GM12874 (cell line): ENCODE measurements around the gene MESD.

Experiments used
- TF ChIP-seq, protein P1 (sequence below): IDR thresholded peaks from 2 replicates; pipeline ENCODE4 v1.5.1; 2011; ENCODE audit warnings: low read depth, mild to moderate bottlenecking, control low read depth, low read length, moderate library complexity; ENCODE audit not compliant: insufficient read depth

Gene MESD

DNA sequence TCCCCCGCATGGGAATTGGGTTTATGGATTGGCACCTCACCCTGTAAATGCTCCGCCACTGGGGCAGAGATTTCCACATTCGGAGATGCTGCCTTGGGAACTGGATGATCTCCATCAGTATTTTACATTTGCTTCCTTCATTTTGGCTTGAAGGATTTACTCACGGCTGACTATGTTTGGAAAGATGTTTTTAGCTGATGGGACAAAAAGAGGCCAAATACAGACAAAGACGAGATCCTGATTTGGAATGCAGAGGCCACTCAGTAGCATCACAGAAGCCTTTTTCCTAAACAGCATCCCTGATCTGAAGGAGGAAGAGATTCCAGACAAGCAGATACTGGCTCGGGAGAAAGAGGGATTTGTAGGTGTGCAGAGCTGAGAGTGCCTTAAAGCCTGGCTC, 76.9 kb downstream of the MESD start:
- TF ChIP-seq, protein P1, sequence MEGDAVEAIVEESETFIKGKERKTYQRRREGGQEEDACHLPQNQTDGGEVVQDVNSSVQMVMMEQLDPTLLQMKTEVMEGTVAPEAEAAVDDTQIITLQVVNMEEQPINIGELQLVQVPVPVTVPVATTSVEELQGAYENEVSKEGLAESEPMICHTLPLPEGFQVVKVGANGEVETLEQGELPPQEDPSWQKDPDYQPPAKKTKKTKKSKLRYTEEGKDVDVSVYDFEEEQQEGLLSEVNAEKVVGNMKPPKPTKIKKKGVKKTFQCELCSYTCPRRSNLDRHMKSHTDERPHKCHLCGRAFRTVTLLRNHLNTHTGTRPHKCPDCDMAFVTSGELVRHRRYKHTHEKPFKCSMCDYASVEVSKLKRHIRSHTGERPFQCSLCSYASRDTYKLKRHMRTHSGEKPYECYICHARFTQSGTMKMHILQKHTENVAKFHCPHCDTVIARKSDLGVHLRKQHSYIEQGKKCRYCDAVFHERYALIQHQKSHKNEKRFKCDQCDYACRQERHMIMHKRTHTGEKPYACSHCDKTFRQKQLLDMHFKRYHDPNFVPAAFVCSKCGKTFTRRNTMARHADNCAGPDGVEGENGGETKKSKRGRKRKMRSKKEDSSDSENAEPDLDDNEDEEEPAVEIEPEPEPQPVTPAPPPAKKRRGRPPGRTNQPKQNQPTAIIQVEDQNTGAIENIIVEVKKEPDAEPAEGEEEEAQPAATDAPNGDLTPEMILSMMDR: no peak

DNA sequence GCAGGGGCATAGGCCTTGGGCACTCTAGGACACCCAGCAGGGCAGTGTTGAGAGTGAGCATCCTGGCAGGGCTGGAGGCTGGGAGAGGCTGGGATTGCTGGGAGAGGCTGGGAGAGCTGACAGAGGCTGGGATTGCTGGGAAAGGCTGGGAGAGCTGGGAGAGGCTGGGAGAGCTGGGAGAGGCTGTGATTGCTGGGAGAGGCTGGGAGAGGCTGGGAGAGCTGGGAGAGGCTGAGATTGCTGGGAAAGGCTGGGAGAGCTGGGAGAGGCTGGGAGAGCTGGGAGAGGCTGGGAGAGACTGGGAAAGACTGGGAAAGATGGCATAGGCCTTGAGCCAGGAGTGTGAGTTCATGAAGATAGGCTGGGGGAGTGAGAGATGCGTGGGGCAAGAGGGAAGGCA, 77.8 kb downstream of the MESD start:
- TF ChIP-seq, protein P1: no peak

DNA sequence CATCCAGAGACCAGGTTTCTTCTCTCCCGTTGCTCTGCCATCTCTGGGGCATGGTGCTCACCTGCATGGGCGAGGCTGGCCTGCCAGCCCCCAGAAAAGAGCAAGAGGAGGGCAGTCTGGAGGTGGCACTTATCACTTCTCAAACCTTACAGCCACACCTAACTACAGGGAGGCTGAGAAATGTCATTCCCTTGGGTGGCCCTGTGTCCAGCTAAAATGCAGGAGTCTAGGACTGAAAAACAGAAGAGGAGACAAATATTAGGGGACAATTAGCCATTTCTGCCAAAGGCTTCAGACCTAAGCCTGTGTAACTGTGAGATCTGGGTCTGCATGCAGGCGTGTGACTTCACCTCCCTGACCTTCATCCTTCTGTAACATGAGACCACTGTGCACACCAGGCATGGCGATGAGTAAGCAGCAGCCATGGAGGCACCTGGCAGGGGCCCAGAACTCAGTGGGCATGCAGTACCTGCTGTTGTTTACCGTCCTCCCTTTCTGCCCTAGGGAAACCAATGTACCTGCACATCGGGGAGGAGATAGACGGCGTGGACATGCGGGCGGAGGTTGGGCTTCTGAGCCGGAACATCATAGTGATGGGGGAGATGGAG, 83.4 kb downstream of the MESD start:
- TF ChIP-seq, protein P1: no peak

DNA sequence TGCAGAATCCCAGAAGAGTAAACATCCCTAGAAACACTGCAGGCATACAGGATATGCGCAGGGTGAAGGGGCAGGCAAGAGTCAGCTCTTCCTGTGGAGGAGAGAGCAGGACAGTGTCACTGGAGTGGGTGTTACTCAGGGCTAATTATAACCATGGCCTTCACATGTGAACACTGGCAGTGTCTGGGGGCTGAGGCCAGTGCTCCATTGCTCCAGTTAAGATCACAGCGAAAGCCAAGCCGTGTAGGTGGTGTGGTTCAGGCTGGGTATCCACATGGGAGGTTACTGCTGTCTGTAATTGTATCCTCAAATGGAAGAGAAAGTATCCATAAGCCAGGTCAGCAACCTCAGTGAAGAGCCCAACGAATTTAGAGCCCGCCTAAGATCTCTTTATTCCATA, 84.6 kb downstream of the MESD start:
- TF ChIP-seq, protein P1: no peak

DNA sequence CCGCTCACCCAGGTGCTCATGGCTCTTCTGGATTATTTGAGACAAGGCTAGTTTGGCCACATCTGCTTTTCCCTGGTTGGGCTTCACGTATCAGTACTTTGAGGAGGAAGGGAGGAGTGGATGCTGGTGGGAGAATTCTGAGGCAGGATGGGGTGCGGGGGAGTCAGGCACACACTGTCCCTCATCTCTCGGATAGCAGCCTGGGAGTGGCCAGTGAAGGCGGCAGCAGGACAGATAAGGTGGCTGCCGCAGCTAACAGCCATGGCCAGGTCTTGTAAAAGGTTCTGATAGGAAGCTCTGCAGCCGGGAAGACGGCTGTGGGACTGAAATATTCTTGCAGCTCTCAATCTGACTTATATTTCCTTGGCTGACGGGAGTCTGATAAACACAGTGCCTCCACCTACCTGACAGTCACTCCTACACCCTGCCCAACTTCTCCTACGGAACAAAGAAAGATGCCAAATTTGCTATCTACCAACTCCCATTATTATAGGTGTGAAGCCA, 87.3 kb downstream of the MESD start:
- TF ChIP-seq, protein P1: no peak

DNA sequence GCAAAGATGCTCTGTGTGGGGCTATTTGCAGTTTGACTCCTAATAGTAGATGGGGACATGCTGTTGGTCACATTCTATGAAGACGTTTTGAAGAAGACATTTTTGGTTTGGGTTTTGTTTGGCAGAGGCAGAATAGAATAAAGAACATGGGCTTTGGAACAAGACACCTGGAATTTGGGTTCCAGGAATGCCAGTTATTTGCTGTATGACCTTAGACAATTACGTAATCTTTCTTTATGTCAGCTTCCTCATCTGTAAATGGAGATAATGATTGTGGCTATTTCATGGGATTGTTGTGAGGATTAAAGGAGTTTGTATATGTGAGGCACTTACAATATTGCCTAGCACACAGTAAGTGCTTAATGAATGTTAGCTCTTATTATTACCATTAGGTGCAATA, 91.6 kb downstream of the MESD start:
- TF ChIP-seq, protein P1: no peak
